Measurements from ENCODE around the gene KRT33A. TPM values are rescaled to one million over a fixed set of nuclear protein-coding genes. Genes with fewer than 3 reads are reported as not detected.

KRT33A gene
- total and polyA plus RNA-seq, 12 donors = not detected

- Histone ChIP-seq H3K27me3 (peaks cover 0 to 17% (median 6%) of the 10 kb centered on the region in 7 donors), H3K4me3 (no peak overlapping the region), H3K36me3 (no peaks in the 10 kb centered on the region), H3K27ac (peak overlapping the region in 1 of 10 donors; percentile 67), H3K4me1 (peaks cover 0 to 20% (median 0%) of the 10 kb centered on the region in 9 donors), H3K9me3 (peaks cover 0 to 14% (median 0%) of the 10 kb centered on the region in 11 donors)
- no peak for DNase-seq
- intact Hi-C loops (cut with DNase I) = no loop called here
- no peak for ATAC-seq
- whole genome bisulfite sequencing, 2 donors = 79 to 82% methylated on average over 7 of the region's 7 CpGs
- no peak for TF ChIP-seq CTCF (IDR thresholded peaks at IDR 0.05)
These were observed 9.4 kb downstream of the KRT33A start for GRCh38 chr17:41340934-41341861.

DNA sequence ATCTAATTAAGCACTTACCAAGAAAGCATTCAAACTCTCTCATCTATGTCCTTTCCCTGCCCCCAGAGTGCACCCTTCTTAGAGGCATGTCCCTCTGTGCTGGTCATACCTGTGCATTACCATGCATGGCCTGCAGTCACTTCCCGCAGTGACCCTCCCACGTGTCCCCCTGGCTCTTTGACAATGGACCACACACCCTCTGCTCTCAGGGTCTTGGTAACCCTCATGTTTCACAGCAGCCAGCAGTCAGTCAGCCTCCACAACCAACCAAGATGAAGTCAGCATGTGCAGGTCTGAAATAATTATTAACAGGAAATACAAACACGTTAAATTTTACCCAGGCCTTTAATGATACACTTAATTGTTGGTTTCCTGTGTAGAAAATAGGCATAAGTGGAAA lies 10.1 kb downstream of the KRT33A start:
- no peaks in the 10 kb centered on the region for H3K36me3 ChIP-seq
- peaks cover 0 to 23% (median 6%) of the 10 kb centered on the region in 7 donors for H3K27me3 ChIP-seq
- no peak for DNase-seq

GRCh38 chr17:41339571-41340172 lies 11.0 kb downstream of the KRT33A start:
- Histone ChIP-seq H3K4me3 (no peak overlapping the region), H3K27ac (peak overlapping the region in 1 of 10 donors; percentile 67), H3K9me3 (peaks cover 0 to 14% (median 0%) of the 10 kb centered on the region in 11 donors), H3K4me1 (peaks cover 0 to 20% (median 0%) of the 10 kb centered on the region in 9 donors), H3K27me3 (peaks cover 0 to 26% (median 6%) of the 10 kb centered on the region in 7 donors), H3K36me3 (no peaks in the 10 kb centered on the region)
- ATAC-seq = no peak
- no peak for TF ChIP-seq CTCF (IDR thresholded peaks at IDR 0.05)
- intact Hi-C loops (cut with DNase I) = no loop called here
- 53 to 59% methylated on average over 2 of the region's 2 CpGs for WGBS, 2 donors
- no peak for DNase-seq

More for the DNA sequence above, 10.1 kb downstream of the KRT33A start:
- H3K9me3 ChIP-seq = peaks cover 0 to 14% (median 0%) of the 10 kb centered on the region in 11 donors
- H3K27ac ChIP-seq = peak overlapping the region in 1 of 10 donors; percentile 67
- TF ChIP-seq CTCF (IDR thresholded peaks at IDR 0.05) = no peak
- peaks cover 0 to 20% (median 0%) of the 10 kb centered on the region in 9 donors for H3K4me1 ChIP-seq
- ATAC-seq = no peak
- H3K4me3 ChIP-seq = no peak overlapping the region
- WGBS, 2 donors = 50 to 67% methylated on average over 3 of the region's 3 CpGs
- intact Hi-C loops (cut with DNase I) = no loop called here

- 43 to 52% methylated on average over 5 of the region's 5 CpGs for WGBS, 2 donors
These were observed 11.6 kb downstream of the KRT33A start for GRCh38 chr17:41338961-41339485.

More at GRCh38 chr17:41338961-41339485, 11.6 kb downstream of the KRT33A start:
- intact Hi-C loops (cut with DNase I) = no loop called here
- DNase-seq (no peak), ATAC-seq (no peak)
- Histone ChIP-seq H3K9me3 (peaks cover 0 to 14% (median 0%) of the 10 kb centered on the region in 11 donors), H3K27me3 (peaks cover 0 to 30% (median 6%) of the 10 kb centered on the region in 7 donors), H3K4me1 (peaks cover 0 to 20% (median 0%) of the 10 kb centered on the region in 9 donors), H3K4me3 (no peak overlapping the region), H3K36me3 (no peaks in the 10 kb centered on the region), H3K27ac (peak overlapping the region in 1 of 10 donors; percentile 67)
- no peak for TF ChIP-seq CTCF (IDR thresholded peaks at IDR 0.05)
